Gastrocnemius medialis (tissue), 4 donors: ENCODE data around the gene CEP290.

ENCODE experiments used
- POLR2A ChIP-seq, 2 donors: fragments of 450-650 bp; IDR thresholded peaks; one replicate each; pipeline ENCODE4 v1.6.1; 2017; ENCODE audit warnings: antibody characterized with exemption in 2 of 2, mild to moderate bottlenecking in 2 of 2, moderate library complexity in 2 of 2
- TF ChIP-seq, protein P1 (sequence below), 5 experiments: fragments of 450-650 bp in 3 of 5; fragments of 200-600 bp in 2 of 5; sonication (generic) in 2 of 5; IDR thresholded peaks in 4 of 5; conservative IDR thresholded peaks in 1 of 5; 1 replicate in 4 of 5; 2 replicates in 1 of 5; pipeline ENCODE4 v1.5.1; 2016 to 2019; ENCODE audit warnings: antibody characterized with exemption in 5 of 5, mild to moderate bottlenecking in 3 of 5, moderate library complexity in 3 of 5

DNA sequence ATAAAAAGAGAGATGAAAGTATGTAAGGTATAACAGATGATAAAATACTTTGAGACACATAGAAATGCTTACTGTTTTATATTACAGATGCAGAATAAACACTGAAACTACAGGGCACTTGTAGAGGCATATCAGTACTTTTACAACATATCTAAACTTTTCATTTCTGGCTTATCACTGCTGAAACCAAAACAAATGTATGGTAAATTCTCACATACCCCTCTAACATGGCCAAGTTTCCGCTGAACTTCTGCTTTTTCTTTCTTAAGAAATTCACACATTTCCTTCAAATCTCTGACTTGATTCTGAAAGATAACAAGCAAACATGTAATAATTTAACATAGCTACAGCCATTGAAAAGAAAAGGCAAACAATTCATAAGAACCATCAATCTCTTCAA, 79.4 kb downstream of the CEP290 start:
- TF ChIP-seq, protein P1, sequence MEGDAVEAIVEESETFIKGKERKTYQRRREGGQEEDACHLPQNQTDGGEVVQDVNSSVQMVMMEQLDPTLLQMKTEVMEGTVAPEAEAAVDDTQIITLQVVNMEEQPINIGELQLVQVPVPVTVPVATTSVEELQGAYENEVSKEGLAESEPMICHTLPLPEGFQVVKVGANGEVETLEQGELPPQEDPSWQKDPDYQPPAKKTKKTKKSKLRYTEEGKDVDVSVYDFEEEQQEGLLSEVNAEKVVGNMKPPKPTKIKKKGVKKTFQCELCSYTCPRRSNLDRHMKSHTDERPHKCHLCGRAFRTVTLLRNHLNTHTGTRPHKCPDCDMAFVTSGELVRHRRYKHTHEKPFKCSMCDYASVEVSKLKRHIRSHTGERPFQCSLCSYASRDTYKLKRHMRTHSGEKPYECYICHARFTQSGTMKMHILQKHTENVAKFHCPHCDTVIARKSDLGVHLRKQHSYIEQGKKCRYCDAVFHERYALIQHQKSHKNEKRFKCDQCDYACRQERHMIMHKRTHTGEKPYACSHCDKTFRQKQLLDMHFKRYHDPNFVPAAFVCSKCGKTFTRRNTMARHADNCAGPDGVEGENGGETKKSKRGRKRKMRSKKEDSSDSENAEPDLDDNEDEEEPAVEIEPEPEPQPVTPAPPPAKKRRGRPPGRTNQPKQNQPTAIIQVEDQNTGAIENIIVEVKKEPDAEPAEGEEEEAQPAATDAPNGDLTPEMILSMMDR (IDR thresholded peaks at IDR 0.05 in 4 of 5, conservative IDR thresholded peaks at IDR 0.05 in 1 of 5): no peak
- TF ChIP-seq POLR2A (IDR thresholded peaks at IDR 0.05): no peak
